Measurements from ENCODE around the gene CNOT11. TPM values are rescaled to one million over a fixed set of nuclear protein-coding genes. Genes with fewer than 3 reads are reported as not detected.

Gene CNOT11
- total and polyA plus RNA-seq, 2 of the 8 experiments (the other 6 are each of a cell fraction or from before 2014, with no cell fraction given), result 41.5 to 54.6 TPM

DNA sequence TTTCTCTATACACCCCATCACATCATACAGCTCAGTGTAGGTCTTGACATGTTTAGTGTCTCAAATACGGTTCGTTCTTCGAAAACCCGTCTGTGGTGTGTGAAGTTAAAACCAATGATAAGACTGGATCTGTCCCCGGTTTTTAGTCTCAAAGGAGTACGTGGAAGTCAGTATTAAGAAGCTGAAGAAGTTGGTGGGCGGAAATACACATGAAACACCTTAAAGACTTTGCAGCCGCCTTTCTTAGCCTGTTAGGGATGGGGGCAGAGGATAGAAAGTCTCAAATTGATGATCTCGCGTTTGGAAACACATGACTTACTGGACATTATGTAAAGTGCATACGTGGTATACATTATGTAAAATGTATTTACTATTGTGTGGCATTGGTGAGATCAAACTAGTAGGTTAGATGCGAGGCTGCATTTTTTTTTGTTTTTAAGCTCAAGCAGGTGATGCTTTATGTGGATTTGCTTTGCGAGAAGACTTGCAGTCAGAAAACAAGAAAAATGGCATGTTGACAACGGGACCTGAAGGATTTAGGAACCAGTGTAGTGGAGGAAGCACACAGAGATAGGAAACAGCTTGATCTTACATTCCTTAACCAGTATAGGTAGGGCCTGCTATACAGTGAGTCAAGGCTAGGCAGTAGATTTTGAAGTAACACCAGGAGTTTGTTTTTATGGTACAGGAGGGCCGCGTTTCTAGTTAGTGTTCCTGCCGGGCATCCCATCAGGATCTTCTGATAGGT, 1.2 kb downstream of the CNOT11 start (continued):
- TF ChIP-seq KDM1A (IDR thresholded peaks at IDR 0.05; ENCODE audit: borderline replicate concordance, low read length) (no peak), CBX8 (IDR thresholded peaks at IDR 0.05; ENCODE audit: borderline replicate concordance, low read depth, low read length) (no peak), GABPA (IDR thresholded peaks at IDR 0.05; ENCODE audit: borderline replicate concordance, insufficient read depth, low read length) (no peak), SP4 (IDR thresholded peaks at IDR 0.05; ENCODE audit: low read length) (no peak), ZNF274 (IDR thresholded peaks at IDR 0.05; ENCODE audit: borderline replicate concordance, extremely low read depth, low read length) (no peak), SIX5 (IDR thresholded peaks at IDR 0.05; ENCODE audit: low read depth, low read length) (no peak)
- TF ChIP-seq, protein P1, sequence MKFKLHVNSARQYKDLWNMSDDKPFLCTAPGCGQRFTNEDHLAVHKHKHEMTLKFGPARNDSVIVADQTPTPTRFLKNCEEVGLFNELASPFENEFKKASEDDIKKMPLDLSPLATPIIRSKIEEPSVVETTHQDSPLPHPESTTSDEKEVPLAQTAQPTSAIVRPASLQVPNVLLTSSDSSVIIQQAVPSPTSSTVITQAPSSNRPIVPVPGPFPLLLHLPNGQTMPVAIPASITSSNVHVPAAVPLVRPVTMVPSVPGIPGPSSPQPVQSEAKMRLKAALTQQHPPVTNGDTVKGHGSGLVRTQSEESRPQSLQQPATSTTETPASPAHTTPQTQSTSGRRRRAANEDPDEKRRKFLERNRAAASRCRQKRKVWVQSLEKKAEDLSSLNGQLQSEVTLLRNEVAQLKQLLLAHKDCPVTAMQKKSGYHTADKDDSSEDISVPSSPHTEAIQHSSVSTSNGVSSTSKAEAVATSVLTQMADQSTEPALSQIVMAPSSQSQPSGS (IDR thresholded peaks at IDR 0.05; ENCODE audit: low read length), result no peak
